Measurements from ENCODE around the gene SOX18.

The SOX18 gene

GRCh38 chr20:64068386-64069208, 19.2 kb upstream of the SOX18 start:
- no peak for DNase-seq (ENCODE audit: low read depth)

GRCh38 chr20:64067733-64068307, 18.4 kb upstream of the SOX18 start:
- no peak for DNase-seq (ENCODE audit: low read depth)

GRCh38 chr20:64067005-64067632, 17.7 kb upstream of the SOX18 start:
- no peak for DNase-seq (ENCODE audit: low read depth)

- no peak for DNase-seq (ENCODE audit: low read depth)
Measured at GRCh38 chr20:64065974-64066343, 16.5 kb upstream of the SOX18 start.

- no peak for DNase-seq (ENCODE audit: low read depth)
Measured at GRCh38 chr20:64065062-64065973, 15.9 kb upstream of the SOX18 start.

- DNase-seq (ENCODE audit: low read depth): no peak
Measured at GRCh38 chr20:64064145-64064698, 14.8 kb upstream of the SOX18 start.

GRCh38 chr20:64063389-64064144, 14.1 kb upstream of the SOX18 start:
- DNase-seq (ENCODE audit: low read depth): no peak

GRCh38 chr20:64062596-64063388, 13.4 kb upstream of the SOX18 start, which contains the start of gene TCEA2:
TSS of gene TCEA2 (plus strand) at chr20:64063198. CDS start at chr20:64063313, 115 bp downstream.
- peak; percentile 90 for DNase-seq (ENCODE audit: low read depth)

- DNase-seq (ENCODE audit: low read depth): no peak
Measured at GRCh38 chr20:64062276-64062595, 12.8 kb upstream of the SOX18 start.

GRCh38 chr20:64058536-64058935, 9.1 kb upstream of the SOX18 start:
- no peak for DNase-seq (ENCODE audit: low read depth)

GRCh38 chr20:64057628-64058498, 8.4 kb upstream of the SOX18 start:
- DNase-seq (ENCODE audit: low read depth): peak; percentile 78

- DNase-seq (ENCODE audit: low read depth): no peak
Measured at GRCh38 chr20:64056889-64057627, 7.6 kb upstream of the SOX18 start.

- no peak for DNase-seq (ENCODE audit: low read depth)
Measured at GRCh38 chr20:64056639-64056888, 7.1 kb upstream of the SOX18 start.

- DNase-seq (ENCODE audit: low read depth): no peak
Measured at GRCh38 chr20:64055893-64056638, 6.6 kb upstream of the SOX18 start.

- no peak for DNase-seq (ENCODE audit: low read depth)
Measured at GRCh38 chr20:64055396-64055892, 6.0 kb upstream of the SOX18 start.

- no peak for DNase-seq (ENCODE audit: low read depth)
Measured at GRCh38 chr20:64053841-64054661, 4.6 kb upstream of the SOX18 start.
